Stimulated activated CD4-positive, alpha-beta T cell treated with anti-CD3 and anti-CD28 coated beads, Interleukin-15, amount 100 ng/mL, for 24 hours (primary cell): Measurements from ENCODE around the gene ANTXR1.

Experiments
- DNase-seq: peaks from one replicate; pipeline ENCODE4 v3.0.0-alpha.2; 2020

ANTXR1 gene

DNA sequence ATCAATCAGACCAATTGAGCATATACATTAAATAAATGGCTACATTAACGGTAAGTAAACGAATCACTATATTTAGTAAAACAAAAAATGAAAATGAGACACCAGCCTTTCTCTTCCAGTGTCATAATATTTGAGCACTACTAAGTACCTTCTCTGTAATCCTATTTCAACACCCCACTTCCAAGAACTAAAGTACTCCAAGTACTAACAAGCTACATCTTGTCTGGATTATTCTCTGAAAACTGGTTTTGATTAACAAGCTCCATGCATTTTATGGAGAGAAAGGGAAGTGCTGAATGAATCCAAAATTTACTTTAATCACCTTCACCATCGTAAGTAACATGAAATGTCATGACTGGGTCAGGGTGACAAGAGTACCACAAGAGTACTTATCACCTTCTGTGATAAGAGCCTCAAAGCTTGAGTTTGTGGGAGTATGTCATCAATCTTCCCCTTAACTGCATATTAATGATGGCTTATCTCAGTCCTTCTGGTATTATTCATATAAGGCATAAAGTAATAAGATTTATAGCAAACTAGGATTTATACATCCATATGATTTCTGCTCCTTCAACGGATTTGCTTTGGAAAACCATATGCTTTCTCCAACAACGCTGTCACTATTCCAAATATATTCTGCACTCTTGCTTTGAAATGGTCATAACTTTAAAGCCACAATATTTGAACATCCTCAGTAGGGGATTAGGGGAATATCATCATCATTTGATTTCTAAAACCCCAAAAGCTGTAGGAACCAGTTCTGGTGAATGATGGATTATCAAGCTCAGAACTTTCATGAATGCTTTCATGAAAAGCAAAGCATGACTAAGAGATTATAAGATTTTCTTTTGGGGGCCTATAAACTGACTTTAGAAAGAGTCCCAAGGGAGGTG lies 127.0 kb downstream of the ANTXR1 start:
- DNase-seq = no peak

DNA sequence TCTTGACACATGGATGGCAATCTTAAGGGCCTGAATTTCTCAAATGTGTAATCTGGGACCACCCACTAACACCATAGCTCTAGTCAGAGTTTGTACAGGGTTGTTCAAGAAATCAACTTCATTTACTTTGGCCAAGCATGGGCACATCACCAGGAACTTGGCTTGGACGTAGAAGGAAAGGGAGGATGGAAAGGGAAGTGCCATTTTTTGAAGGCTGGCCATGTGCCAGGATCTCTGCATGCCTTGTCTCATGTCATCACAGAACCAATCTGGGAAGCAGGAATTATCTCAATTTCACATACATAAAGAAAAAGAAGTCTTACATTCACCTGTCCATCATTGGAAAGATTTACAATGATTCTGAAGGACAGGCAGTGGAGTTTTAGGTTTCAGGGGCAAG lies 128.1 kb downstream of the ANTXR1 start:
- DNase-seq = no peak

DNA sequence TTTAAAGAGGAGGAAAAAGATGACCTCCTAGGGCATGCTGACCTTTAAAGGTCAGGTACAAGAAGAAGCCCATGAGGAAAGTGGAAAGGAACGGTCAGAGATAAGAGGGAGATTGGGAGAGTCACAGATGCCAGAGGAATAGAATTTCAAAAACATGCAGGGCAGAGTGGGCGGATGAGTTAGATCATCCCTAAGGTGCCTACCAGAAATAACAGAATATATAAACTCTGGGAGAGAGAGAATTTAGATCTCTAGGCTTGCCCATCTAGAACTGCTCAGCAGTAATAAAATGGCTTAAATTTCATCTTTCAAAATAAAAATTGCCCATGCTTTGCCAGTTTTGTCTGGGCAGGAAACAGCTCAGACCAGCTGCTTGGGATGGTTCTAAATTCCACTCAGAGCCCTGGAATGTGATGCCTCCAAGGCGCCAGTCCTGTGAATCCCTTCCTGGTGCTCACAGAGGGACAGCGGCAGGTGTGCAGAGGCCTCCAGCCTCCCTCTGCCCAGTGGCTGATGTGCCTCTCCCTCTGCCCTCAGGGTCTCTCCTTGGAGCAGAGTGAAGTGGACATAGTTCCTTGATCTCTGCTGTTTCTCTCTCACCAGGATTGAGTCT lies 130.9 kb downstream of the ANTXR1 start:
- DNase-seq = no peak

DNA sequence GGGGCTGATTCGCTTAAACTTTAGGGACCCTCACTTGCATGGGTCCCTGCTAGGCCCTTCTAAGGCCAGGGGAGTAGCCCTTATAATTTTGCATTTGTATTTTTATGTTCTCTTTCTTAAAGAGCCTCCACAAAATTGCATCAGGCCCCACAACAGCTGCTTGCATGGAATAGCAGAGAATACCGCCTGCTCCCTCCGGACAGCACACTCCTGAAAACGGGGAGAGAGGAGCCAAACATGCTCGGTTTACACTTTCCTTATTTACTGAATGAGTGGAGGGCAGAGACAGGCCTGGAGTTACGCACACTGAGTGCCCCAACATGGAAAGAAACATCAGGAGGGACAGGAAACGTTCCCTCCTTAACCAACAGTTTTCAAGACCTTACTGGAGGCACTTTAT lies 132.2 kb downstream of the ANTXR1 start:
- DNase-seq = no peak

DNA sequence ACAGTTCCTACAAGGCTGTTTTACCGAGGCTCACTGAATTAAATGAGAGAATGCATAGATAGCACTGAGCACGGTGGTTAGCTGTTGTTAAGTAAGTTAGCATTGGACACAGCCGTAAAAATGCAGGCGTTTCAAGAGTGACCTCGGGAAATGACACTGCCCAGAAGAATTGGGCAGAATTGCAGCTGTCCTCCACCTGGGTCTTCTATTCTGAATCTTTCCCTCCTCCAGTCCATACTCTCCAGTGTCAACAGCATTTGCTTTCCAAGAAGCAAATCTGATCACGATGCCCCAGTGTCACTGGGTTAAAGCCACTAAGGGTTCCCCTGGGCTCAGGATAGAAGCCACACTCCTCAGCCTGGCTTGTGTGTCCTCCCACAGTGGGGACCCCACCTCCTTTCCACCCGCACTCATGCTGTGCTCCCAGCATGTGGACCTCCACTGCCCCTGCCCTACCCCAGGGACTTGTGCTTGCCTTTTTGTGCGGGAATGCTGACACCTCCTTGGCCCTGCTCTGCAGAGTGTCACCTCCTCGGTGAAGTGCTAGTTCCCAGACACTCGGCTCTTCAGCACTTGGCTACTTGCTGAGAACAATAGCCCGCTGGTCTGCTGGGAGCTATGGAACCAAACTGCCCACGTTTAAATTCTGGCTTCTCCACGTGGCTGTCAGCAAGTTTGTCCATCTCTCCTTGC lies 135.0 kb downstream of the ANTXR1 start:
- DNase-seq = no peak

DNA sequence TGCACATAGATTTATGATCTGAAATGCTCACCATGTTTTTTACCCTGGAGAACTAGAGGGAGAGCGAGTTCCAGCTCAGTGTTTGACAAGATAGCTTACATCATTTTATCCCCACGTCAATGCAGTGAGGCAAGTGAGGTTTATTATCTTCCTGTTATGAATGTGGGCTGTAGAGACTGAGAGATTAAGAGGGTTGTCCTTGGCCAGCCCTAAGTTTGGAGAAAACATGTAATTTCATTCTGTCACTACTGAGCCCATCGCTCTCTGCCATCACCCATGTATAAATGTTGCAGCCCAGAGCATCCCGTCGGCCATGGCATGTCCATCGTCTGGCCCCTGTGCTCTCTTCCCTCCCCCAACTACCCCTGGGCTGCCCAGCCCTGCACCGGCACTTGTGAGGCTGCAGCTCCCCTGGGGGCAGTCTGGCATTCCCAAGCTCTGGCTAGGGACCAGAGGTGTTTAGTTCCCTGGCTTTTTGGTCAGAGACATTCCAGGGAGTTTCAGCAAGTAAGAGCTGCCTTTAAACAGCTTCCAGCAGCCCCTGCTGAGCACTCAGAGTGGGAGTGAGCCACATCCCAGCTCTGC lies 136.7 kb downstream of the ANTXR1 start:
- no peak for DNase-seq

DNA sequence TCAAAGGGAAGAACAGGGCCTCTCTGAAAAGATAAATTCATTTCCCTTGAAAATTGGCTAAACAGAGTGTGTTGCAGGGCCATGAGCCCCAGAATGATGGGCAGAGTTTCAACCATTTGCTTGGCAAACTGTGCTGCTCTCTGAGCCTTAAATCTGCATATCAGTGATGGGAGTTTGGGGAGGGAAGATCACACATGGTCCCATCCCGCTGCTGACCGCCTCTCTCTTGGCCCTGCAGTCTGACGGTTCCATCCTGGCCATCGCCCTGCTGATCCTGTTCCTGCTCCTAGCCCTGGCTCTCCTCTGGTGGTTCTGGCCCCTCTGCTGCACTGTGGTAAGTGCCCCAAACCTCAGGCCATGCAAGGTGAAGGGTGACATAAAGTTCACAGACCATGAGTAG lies 139.0 kb downstream of the ANTXR1 start:
- DNase-seq = no peak

DNA sequence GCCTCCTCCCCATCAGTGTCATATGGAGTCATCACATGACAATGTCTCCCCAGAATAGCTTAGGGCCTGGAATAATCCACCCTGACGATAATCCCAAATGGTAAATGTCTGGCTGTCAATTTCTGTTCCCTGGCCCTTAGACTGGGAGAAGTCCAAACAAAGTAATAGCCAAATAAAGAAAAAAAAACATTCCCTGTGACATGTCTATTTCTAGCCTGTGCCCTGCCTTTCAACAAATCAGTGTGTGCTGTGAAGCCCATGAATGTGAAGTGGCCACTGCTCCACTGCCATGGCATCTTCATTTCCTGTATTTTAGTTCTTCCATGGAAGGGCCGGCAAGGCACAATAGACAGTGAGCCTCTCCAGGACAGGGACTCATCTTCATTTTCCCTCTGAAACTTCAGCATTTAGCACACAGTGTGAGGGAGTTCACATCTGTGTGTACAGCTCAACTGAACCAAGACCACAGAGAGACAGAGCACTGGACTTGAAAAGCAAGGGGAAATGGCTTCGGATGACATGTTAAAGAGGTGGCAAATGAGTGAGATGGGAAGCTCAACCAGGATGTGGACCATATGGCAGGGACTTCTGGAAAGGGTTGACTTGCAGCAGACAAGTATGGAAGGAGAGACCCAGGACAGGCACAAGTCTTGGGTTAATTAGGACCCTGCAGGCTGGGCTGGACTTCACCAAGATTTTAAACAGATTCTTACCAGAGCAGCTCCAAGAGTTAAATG lies 140.0 kb downstream of the ANTXR1 start:
- DNase-seq = no peak

DNA sequence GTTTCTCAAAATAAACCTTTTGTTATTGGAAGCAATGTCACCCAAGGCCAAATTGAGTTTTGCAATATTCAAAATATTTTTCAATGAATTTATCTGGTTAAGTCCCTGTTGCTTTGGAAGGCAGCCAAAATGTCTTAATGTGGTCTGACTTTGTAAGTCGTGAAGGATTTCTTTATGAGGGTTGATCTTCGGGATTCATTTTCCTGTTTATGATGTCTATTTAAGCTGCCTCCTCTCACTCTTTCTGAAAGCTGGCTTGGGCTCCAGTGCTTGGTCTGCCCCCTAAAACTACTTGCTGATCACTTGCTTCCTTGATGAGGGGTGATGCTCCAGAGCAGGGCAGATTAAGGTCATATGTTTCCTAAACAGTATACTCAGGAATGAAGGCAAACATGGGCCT lies 141.1 kb downstream of the ANTXR1 start:
- DNase-seq = no peak

DNA sequence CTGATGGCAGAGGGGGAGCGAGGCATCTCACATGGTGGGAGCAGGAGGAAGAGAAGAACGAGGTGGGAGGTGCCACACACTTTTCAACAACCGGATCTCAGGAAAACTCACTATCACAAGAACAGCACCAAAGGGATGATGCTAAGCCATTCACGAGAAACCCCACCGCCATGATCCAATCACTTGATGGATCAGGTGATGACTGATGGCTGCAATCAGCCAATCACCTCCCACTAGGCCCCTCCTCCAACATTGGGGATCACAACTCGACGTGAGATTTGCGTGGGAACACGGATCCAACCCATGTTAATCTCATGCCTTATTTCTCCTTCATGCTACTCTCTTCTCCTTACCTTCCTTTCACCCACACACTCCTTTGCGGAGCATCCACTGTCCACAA lies 143.6 kb downstream of the ANTXR1 start:
- DNase-seq = no peak

DNA sequence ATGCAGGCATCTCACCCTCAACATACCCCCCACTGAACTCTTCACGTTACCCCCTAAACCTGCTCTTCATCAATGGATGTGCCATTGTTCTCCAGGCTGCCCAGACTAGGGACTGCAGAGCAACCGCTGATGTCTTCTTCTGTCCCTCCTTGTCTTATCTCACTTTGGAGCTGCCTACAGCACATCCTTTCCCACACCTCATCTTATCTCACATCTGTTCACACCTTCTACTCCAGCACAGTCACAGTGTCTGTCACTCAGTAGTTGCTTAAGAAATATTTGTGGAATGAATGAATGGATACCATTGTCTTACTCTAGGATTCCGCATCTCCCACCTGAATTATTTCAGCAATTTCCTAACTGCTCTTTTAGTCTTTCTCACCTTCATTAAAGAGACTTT lies 144.5 kb downstream of the ANTXR1 start:
- no peak for DNase-seq

DNA sequence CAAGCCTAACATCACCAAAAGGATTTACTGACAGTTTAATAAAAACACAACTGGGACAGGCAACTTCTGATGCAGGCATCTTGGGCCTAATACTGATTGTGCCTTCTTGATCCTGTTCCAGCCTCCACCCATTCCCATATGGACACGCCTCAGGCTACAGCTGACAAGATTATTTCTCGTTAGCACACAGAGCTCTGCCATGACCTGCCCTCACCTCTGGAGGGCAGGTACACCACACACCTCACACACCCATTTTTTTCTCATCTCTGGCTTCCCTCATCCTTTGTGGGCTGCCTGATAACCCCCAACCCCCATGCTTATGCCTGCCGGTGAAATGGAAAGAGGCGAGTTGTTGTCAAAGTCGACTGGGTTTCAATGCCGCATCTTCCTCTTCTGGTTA lies 147.0 kb downstream of the ANTXR1 start:
- DNase-seq = no peak

DNA sequence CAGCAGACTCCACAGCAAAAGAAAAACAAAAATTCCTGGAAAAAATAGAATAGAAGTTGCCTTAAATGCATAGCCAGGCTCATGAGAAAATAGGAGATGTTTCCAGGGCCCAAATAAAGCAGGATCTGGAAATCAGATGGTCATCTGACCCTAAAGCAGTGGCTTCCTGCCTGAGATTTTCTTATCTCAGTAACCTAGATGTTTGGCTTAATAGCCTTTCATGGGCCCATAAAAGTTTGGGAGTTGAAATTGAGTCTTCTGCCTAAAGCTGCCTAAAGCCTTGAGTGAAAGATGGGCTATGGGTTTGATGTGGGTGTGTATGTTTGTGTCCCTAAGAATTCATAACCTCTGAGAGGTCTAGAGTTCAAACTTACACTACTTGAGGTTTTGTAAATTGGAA lies 149.1 kb downstream of the ANTXR1 start:
- no peak for DNase-seq

DNA sequence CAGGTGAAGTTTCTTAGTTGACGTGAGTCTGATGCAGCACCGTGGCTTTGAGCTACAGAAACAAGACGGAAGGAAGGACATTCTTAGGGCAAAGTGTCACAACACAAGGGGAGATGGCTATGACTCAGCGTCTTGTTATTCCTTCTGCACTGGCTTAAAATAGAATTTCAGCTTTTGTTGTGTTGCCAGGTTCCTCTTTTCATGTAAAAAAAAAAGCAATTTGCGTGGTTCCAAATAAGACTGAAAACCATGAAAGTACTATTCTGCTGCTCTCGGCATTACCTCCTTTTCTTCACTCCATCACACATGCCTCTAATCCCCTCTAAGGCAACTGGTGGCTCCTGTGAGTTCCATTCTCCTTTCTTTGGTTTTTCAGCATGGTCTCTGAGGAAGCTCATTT lies 150.1 kb downstream of the ANTXR1 start:
- DNase-seq = no peak

DNA sequence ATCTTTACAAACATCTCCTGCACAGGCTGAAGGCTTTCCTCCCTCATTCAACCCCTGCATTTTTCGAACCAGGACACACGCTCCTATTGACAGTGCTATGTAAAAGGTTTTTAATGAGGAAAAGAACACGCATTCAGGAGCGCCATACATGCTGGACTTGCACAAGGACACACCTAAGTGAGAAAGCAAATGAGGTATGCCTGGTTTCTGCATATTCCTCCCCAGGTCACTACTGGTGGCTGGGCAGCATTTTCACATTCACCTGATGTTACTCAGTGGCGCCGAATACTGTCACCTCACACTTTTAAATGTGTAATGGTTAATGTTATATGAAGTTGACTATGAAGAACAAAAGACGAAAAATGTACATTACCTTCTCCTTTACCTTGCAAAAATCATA lies 150.6 kb downstream of the ANTXR1 start:
- DNase-seq = no peak

DNA sequence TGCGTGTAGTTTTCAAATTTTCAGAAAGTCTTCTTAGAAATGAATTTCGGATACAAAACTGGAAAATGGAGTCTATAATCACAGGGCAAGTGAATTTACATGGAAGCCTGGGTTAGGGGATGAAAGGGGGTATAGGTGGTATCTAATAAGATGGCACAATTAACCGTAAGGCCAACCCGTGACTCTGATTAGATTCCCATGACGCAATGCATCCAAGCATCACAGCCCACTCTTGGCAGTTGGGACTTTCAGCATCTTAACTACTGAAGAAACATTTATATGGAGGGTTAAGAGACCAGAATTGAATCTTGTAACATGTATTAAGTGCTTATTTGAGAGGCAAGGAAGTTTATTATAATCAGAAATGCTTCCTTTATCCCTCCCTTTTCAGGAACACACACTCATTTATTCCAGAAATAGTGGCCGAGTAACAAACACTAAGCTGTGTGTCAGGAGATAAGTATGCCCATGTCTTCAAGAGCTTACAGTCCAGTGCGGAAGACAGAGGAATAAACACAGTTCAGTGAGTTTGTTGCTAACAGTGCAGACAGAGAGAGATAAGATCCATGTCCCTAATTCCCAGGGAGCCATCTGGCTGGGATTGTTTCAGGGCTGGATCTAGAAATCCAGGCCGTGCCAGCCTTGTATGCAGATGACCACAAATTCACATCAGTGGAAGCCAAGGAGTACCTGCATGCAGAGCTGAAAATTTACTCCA lies 151.2 kb downstream of the ANTXR1 start:
- no peak for DNase-seq

DNA sequence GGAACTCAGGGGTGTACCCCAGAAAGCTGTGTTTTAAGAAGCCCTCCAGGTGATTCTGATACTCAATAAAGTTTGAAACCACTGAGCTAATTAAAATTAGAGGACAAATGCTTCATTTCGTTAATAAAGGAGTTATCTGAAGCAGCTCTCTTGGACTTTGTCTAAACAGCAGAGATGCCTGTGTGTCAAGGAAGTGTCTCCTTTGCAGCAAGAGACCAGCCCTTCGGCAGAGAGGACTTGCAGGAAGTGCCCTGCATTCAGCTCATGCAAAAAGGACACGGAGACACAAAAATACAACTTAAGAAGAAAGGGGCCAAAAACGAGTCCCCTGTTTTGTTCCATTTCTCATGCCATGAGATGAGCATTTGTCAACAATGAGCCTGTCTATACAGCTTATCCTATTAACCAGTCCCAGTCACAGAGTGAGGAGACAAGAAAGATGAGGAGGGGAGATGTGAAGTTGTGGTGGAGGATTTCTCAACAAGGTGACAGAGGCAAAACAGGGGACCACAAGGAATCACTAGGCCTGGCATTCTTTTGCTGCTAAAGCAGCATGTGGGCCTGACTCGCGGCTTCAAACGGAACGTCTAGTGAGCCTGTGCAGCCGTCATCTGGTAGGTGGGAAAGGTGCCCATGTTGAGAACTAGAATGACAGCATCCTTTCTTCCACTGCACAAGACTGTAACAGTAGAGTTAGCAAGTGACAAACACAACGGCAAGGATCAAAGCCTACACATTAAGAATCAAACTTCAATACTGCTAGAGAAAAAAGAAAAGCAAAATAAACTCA lies 152.3 kb downstream of the ANTXR1 start:
- no peak for DNase-seq

DNA sequence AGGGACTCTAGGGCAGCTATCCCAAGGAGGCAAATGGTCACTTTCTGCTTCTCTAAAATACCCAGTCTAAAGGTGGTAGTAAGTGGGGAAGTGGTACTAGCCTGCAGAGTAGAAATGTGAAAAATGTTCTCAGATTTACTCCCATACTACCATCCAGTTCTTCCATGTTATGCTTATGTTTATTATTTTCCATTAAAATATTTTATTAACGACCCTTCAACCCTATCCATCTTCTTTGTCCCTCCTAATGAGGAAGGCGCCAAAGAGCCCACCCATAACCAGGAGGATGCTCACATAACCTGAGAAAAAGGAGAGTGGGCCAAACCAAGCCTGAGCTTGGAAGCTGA lies 153.5 kb downstream of the ANTXR1 start:
- DNase-seq = no peak

DNA sequence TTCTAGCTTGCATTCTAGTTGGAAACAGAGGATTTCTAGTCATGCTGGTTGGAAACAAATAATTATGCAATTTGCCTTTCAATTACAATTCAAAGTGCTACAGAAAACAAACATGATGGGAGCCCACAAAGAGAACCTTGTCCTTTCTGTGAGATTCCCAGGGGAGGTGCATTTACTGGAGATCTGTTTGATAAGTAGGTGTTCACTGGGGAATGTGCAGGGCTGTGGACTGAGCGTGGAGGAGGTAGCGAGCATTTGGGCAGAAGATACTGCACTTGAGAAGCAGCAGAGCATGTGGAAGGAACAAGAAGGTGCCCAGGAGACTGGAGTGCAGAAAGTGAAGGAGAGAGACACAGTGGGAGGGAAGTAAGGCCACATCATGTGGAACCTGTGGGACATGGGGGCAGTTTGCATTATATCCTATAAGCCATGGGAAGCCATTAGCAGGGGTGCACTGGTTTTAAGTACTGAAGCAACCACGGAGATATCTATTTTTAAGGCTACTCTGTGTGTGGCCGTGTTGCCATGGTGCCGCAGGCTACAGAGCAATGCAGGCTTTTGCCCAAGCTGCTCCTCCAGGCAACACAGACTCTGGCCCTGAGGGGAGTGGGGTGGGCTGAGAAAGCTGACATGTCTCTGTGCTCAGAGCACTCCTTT lies 154.0 kb downstream of the ANTXR1 start:
- DNase-seq = no peak

DNA sequence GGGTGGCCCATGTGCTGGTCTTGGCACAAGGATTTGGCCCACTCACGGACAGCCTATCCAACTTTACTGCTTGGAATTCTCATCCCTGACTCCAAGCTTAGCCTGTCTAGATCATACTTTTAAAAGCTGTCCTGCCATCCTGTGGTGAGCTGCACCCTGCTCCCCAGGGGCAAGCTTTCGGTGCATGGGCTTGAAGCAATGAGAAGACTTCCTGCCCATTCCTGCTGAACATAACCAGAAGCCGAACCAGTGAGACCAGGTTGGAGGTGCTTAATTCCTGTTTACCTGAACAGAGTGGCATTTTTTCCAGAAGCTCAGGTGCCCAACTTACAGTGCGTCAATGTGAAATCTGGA lies 154.5 kb downstream of the ANTXR1 start:
- no peak for DNase-seq
